ENCODE results near the gene NBL1. TPM values are rescaled to one million over a fixed set of nuclear protein-coding genes. Genes with fewer than 3 reads are reported as not detected.

Gene NBL1
- total RNA-seq, 1 donor from 2014 or later = 53.0 TPM

DNA sequence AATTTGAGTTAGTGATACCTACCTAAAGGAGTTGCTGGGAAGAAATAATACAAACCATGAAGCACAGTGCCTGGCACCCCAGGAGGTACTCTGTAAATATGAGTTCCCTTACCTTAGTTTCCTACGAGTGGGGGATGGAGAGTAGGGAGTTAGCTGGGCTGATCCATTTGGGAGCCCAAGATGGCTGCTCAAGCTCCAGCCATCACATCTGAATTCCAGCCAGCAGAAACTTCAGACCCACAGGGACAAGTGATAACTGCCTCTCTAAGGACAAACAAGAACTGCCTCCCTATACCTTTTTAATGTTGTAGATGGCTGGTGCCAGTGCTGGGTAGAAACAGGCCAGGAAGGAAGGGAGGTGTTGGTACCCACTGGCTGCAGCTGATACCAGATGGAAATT lies 43.3 kb downstream of the NBL1 start:
- peaks cover 18% of the 10 kb centered on the region for H3K36me3 Mint-ChIP-seq (ENCODE audit: low read depth)
- no peaks in the 10 kb centered on the region for H3K27me3 Mint-ChIP-seq (ENCODE audit: insufficient read depth)
- H3K4me3 Mint-ChIP-seq = no peak overlapping the region
- H3K9me3 Mint-ChIP-seq = peaks cover 8% of the 10 kb centered on the region
- intact Hi-C loops (cut with micrococcal nuclease) = no loop called here
- no peak overlapping the region for H3K27ac Mint-ChIP-seq
- no peak for DNase-seq (ENCODE audit: low spot score)
- H3K4me1 Mint-ChIP-seq (ENCODE audit: low read depth) = no peaks in the 10 kb centered on the region

DNA sequence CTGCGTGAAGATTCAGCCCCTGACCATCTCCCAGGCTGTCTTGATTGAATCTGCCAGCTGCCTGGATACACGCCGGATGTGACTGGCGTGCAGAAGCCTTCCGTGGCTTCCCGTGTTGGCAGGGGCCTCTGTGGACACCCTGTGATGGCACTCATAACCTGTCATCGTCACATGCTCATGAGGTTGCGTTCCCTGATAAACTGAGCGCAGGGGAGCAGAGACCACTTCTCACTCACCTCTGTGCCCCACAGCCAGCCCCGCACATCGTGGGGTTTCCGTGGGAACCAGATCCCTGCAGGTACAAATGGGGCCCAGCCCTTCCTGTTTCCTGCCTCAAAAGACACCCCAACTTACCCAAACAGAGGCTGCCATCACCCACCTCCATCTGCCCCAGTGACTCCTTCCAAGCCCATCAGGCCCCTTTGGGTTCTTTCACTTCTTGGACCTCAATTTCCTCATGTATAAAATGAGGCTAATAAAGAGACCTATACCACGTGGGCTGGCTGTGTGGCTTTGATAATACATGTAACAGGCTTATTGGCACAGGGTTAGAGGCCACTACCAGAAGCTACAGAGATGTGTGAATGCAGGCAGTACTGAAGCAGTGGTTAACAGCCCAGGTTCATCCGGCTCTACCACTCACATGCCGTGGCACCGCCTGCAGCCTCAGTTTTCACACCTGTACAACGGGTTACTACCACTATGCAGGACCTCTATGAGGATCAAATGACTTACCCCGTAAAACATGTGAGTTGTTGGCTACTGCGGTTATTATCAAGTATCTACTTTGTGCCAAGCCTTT lies 44.1 kb downstream of the NBL1 start:
- Mint-ChIP-seq H3K4me1 (ENCODE audit: low read depth) (no peaks in the 10 kb centered on the region), H3K27me3 (ENCODE audit: insufficient read depth) (no peaks in the 10 kb centered on the region), H3K27ac (no peak overlapping the region), H3K36me3 (ENCODE audit: low read depth) (peaks cover 18% of the 10 kb centered on the region), H3K4me3 (no peak overlapping the region), H3K9me3 (peaks cover 8% of the 10 kb centered on the region)
- intact Hi-C loops (cut with micrococcal nuclease) = no loop called here
- no peak for DNase-seq (ENCODE audit: low spot score)

DNA sequence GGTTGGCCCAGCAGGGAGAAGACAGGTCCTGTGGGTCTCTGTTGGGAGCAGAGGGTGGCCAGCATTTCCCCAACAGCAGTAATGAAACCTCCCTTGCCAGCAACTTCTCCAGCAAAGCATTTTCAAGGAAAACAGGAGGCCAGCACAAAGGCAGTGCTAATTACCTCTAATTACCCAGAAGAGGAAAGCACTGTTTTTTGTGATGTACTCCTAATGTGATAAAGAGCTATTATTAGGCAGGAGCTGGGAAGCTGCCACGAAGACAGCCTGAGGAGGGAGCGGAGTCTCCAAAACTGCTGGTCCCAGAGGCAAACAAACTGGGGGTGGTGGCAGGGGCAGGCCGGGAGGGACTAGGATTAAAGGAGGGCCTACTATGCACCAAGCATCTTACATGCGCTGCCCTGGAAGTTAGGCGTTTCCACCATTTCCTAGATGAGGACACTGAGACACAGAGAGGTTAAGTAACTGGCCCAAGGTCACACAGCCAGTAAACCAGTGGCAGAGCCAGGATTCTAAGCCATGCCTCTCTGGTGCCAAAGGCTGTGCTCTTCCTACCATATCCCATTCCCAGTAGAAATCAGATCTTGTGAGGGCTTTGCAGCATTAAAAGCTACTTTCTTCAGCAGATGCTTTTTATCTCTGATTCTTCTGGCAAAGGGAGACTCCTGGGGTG lies 45.1 kb downstream of the NBL1 start:
- DNase-seq (ENCODE audit: low spot score) = no peak
- Mint-ChIP-seq H3K9me3 (peaks cover 8% of the 10 kb centered on the region), H3K4me1 (ENCODE audit: low read depth) (no peaks in the 10 kb centered on the region), H3K27me3 (ENCODE audit: insufficient read depth) (no peaks in the 10 kb centered on the region), H3K4me3 (no peak overlapping the region), H3K27ac (no peak overlapping the region), H3K36me3 (ENCODE audit: low read depth) (peaks cover 18% of the 10 kb centered on the region)
- intact Hi-C loops (cut with micrococcal nuclease) = no loop called here

DNA sequence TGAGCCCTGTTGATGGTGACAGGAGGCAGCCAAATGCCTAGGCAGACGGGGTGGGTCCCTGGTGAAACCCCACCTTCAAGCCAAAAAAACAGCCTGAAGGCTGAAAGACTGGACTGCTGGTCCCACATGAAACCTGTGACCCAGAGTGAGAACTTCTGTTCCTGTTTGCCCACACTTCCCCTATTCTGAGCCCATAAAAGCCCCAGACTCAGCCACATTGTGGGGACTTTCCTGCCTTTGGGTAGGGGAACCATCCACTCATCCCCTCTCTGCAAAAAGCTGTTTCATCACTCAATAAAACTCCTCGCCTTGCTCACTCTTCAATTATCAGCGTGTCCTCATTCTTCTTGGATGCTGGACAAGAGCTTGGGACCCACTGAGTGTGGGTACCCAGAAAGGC lies 45.7 kb downstream of the NBL1 start:
- intact Hi-C loops (cut with micrococcal nuclease) = no loop called here
- no peak overlapping the region for H3K27ac Mint-ChIP-seq
- H3K36me3 Mint-ChIP-seq (ENCODE audit: low read depth) = peaks cover 18% of the 10 kb centered on the region
- H3K4me3 Mint-ChIP-seq = no peak overlapping the region
- H3K9me3 Mint-ChIP-seq = peaks cover 8% of the 10 kb centered on the region
- H3K4me1 Mint-ChIP-seq (ENCODE audit: low read depth) = no peaks in the 10 kb centered on the region
- DNase-seq (ENCODE audit: low spot score) = no peak
- H3K27me3 Mint-ChIP-seq (ENCODE audit: insufficient read depth) = no peaks in the 10 kb centered on the region

DNA sequence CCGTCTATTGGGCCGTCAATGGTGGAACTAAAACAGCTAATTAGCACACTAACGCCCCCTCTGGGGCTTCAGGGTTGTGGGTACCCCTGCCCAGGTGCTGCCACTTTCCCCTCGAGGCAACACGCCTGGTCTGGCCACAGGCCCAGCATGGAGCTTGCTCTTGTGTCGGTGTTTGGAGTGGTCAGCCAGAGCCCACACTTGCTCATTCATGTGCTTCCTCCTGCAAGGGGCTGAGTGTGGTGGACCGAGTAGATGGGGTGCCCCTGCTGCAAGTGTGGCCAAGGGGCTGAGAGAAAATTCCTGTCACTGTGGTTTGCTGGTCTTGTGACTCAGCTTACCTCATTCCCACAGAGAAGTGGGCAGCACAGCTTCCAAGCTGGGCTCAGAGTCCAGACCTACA lies 46.2 kb downstream of the NBL1 start:
- intact Hi-C loops (cut with micrococcal nuclease) = no loop called here
- no peaks in the 10 kb centered on the region for H3K27me3 Mint-ChIP-seq (ENCODE audit: insufficient read depth)
- H3K4me3 Mint-ChIP-seq = no peak overlapping the region
- peaks cover 8% of the 10 kb centered on the region for H3K9me3 Mint-ChIP-seq
- H3K36me3 Mint-ChIP-seq (ENCODE audit: low read depth) = peaks cover 18% of the 10 kb centered on the region
- no peak for DNase-seq (ENCODE audit: low spot score)
- H3K4me1 Mint-ChIP-seq (ENCODE audit: low read depth) = no peaks in the 10 kb centered on the region
- H3K27ac Mint-ChIP-seq = no peak overlapping the region

DNA sequence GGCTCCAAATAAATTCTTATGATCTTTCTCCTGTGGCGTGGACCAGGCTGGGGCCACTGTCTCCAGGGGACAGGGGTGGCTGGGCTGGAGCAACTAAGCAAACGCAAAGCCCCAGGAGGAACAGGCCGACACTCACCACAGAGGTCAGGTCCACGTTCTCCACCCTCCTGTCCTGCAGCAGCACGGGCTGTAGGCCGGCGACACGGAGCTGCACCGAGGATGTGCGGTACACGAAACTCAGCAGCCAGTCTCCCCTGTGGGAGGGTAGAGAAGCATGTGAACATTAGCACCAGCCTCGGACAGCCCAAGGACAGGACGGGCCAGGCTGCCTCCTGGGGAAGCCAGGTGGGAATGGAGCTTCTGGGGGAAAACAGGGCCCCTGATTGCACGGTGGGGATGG lies 50.2 kb downstream of the NBL1 start:
- DNase-seq (ENCODE audit: low spot score) = no peak
- H3K4me1 Mint-ChIP-seq (ENCODE audit: low read depth) = no peaks in the 10 kb centered on the region
- intact Hi-C loops (cut with micrococcal nuclease) = no loop called here
- H3K4me3 Mint-ChIP-seq = no peak overlapping the region
- H3K27me3 Mint-ChIP-seq (ENCODE audit: insufficient read depth) = no peaks in the 10 kb centered on the region
- peaks cover 8% of the 10 kb centered on the region for H3K9me3 Mint-ChIP-seq
- H3K36me3 Mint-ChIP-seq (ENCODE audit: low read depth) = peaks cover 13% of the 10 kb centered on the region
- no peak overlapping the region for H3K27ac Mint-ChIP-seq

DNA sequence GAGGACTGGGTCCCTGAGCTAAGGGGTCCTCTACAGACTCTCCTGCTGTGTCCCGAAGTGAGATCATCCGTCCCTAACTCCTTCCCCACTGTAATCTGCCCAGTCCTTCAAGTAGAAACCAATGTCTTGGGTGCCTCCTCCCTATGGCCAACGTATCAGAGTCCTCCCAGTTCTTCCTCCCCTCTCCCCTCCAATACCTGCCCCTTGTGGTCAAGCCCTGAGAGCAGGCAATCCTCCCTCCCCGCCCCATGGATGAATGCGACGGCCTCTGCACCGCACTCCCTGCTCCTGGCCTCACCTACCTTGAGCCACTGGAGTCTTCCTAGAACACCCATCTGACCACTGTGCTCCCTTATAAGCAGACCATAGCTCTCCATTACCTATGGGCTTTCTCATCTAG lies 51.7 kb downstream of the NBL1 start:
- peaks cover 8% of the 10 kb centered on the region for H3K36me3 Mint-ChIP-seq (ENCODE audit: low read depth)
- no peaks in the 10 kb centered on the region for H3K4me1 Mint-ChIP-seq (ENCODE audit: low read depth)
- intact Hi-C loops (cut with micrococcal nuclease) = no loop called here
- no peaks in the 10 kb centered on the region for H3K9me3 Mint-ChIP-seq
- H3K4me3 Mint-ChIP-seq = no peak overlapping the region
- no peak for DNase-seq (ENCODE audit: low spot score)
- no peak overlapping the region for H3K27ac Mint-ChIP-seq
- H3K27me3 Mint-ChIP-seq (ENCODE audit: insufficient read depth) = no peaks in the 10 kb centered on the region

DNA sequence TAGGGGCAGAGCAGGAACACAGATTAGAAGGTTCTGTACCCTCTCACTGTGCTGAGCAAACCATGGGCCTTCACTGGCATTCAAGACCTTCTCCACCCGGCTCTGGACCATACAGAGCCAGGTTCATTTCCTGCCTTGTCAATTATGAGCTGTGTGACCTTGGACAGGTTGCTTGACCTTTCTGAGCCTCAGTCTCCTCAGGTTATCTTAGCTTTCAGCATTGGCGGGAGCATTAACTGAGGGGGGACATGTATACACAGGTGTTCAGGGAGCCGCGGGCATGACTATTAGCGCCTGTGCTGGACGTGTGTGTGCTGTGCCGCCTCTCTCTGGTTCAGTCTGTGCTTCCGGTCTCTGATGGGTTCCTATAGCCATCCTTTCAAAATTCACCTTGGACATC lies 52.7 kb downstream of the NBL1 start:
- intact Hi-C loops (cut with micrococcal nuclease) = no loop called here
- Mint-ChIP-seq H3K36me3 (ENCODE audit: low read depth) (peaks cover under 1% of the 10 kb centered on the region), H3K9me3 (no peaks in the 10 kb centered on the region), H3K27me3 (ENCODE audit: insufficient read depth) (no peaks in the 10 kb centered on the region), H3K27ac (no peak overlapping the region), H3K4me3 (no peak overlapping the region), H3K4me1 (ENCODE audit: low read depth) (no peaks in the 10 kb centered on the region)
- no peak for DNase-seq (ENCODE audit: low spot score)

DNA sequence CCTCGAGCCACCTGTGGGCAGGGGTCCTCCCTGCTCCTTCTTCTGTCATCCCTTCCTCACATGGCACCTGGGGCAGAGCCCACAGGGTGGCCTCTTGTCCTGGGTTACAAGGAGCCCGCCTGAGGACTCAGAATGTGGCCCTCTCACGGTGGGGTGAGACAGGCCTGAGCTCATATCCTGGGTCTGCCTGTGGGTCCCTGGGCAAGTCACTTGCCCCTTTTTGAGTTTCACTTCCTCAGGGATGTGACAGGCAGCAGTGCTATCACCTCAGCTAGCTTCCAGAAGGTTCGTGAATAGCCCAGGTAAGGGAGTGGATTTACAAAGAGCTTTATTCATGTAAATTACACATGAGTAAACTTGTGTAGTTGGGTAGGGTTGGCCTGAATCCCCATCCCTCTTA lies 54.1 kb downstream of the NBL1 start:
- no peaks in the 10 kb centered on the region for H3K27me3 Mint-ChIP-seq (ENCODE audit: insufficient read depth)
- intact Hi-C loops (cut with micrococcal nuclease) = no loop called here
- no peaks in the 10 kb centered on the region for H3K9me3 Mint-ChIP-seq
- H3K36me3 Mint-ChIP-seq (ENCODE audit: low read depth) = no peaks in the 10 kb centered on the region
- H3K27ac Mint-ChIP-seq = no peak overlapping the region
- H3K4me1 Mint-ChIP-seq (ENCODE audit: low read depth) = no peaks in the 10 kb centered on the region
- no peak overlapping the region for H3K4me3 Mint-ChIP-seq
- DNase-seq (ENCODE audit: low spot score) = no peak

DNA sequence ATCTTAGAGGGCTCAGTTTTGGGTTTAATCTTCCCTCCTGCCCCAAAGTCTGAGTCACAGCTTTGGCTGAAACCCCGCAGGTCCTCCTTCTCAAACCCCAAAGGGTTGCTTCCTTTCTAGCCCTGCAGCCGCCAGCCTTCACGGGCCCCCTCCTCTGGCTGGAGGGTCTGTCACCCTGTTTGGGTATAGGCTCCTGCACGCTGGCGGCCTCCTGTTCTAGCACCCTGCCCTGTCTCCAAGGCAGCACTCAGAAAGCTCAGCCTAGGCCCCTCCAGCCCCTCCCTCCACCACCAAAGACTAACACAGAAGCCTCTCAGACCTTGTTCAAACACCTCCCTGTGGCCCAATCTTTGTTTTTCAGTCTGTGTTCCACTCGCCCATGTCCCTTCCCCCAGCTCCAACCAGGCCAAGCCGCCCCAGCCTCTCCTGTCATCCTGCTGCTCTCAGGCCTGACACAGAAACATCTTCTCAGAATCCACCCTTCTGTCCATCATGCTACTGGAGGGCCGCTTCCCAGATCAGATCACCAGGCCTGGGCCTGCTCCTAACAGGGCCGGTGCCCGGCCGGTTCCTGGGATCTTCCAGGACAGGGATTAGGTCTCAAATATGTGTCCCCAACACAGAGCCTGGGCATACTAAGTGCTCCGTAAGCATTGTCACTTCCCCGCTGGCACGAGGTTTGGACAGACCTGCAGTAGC lies 56.1 kb downstream of the NBL1 start:
- intact Hi-C loops (cut with micrococcal nuclease) = no loop called here
- DNase-seq (ENCODE audit: low spot score) = no peak
- Mint-ChIP-seq H3K27me3 (ENCODE audit: insufficient read depth) (no peaks in the 10 kb centered on the region), H3K4me1 (ENCODE audit: low read depth) (no peaks in the 10 kb centered on the region), H3K4me3 (no peak overlapping the region), H3K27ac (no peak overlapping the region), H3K36me3 (ENCODE audit: low read depth) (no peaks in the 10 kb centered on the region), H3K9me3 (no peaks in the 10 kb centered on the region)

DNA sequence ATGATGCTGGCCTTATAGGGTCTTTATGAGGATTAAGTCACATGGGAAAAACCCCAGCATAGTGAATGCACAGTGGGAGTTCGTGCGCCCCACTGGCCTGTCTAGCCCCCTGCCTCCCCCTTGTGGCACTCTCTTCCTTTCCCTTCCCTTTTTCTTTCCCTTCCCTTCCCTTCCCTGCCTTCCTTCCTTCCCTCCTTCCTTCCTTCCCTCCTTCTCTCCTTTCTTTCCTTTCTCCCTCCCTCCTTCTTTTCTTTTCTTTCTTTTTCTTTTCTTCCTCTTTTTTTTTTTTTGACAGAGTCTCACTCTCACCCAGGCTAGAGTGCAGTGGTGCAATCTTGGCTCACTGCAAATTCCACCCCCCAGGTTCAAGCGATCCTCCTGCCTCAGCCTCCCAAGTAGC lies 59.2 kb downstream of the NBL1 start:
- DNase-seq (ENCODE audit: low spot score) = no peak
- Mint-ChIP-seq H3K9me3 (no peaks in the 10 kb centered on the region), H3K27me3 (ENCODE audit: insufficient read depth) (no peaks in the 10 kb centered on the region), H3K36me3 (ENCODE audit: low read depth) (no peaks in the 10 kb centered on the region), H3K4me1 (ENCODE audit: low read depth) (no peaks in the 10 kb centered on the region), H3K27ac (no peak overlapping the region), H3K4me3 (no peak overlapping the region)
- intact Hi-C loops (cut with micrococcal nuclease) = no loop called here

DNA sequence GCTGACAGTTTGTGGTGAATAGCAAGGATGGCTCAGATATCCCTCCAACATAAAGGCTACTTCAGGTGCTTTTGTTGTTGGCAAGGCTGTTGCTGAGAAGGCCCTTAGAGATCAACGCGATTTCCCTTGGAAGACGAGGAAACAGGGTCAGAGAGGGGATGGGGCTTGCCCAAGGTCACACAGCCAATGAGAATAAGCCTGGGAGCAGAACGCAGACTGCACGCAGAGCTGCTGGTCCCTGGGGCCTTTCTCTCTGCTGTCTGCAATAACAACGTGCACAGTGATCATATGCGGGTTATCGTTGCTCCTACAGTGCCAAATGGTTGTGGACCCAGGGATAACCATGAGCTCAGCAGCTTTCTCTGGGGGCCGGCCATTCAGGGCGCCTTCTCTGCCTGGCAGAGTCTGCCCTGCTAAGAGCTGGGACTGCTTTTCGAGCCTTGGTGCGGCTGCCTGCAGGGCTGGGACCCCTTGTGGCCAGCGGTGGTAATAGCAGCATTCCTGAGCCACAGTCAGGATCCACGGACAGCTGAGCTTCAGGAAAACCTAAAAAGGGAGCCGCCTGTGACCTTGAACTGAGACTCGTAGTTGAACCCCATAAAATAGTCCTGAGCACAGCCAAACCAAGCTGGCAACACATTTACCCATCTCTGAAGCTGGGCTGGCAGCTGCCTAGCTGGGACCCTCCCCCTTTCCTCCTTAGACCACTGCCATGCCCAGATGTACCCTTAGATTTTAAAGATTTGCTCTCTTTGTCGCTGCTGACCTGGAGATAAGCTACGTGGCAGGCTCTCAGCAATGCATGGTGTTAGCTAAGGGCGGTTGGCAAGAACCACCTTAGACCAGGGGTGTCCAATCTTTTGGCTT lies 60.4 kb downstream of the NBL1 start:
- Mint-ChIP-seq H3K27ac (no peak overlapping the region), H3K9me3 (no peaks in the 10 kb centered on the region), H3K4me1 (ENCODE audit: low read depth) (no peaks in the 10 kb centered on the region), H3K27me3 (ENCODE audit: insufficient read depth) (no peaks in the 10 kb centered on the region), H3K4me3 (no peak overlapping the region), H3K36me3 (ENCODE audit: low read depth) (no peaks in the 10 kb centered on the region)
- DNase-seq (ENCODE audit: low spot score) = no peak
- intact Hi-C loops (cut with micrococcal nuclease) = loop anchor here (1.0 kb wide), 1 partner anchor 43 kb away; no protein-coding TSS in a partner anchor
